GM12865 (cell line): ENCODE results near the gene RIN3.
A peak's percentile ranks its signal among the peaks of the same experiment; 100 is the strongest.
"Not testable (repeated sequence)": the region's sequence is repeated elsewhere in the genome, so short reads cannot be mapped to it uniquely, and the experiment has no call there.

Source experiments
- DNase-seq: peaks from one replicate; pipeline ENCODE4 v3.0.0; 2010; ENCODE audit warnings: low read depth
- H3K4me3 ChIP-seq: 2 replicates; pipeline ENCODE4 v1.5.1; 2011; ENCODE audit warnings: mild to moderate bottlenecking, low read depth, low read length, control low read depth
- CTCF ChIP-seq: IDR thresholded peaks from 2 replicates; pipeline ENCODE4 v1.5.1; 2011; ENCODE audit warnings: low read length, control low read depth, low read depth, inconsistent platforms; ENCODE audit not compliant: insufficient read depth; ENCODE audit errors: missing control alignments

The RIN3 gene

GRCh38 chr14:92633724-92634123, 120.1 kb downstream of the RIN3 start:
- no peak overlapping the region for H3K4me3 ChIP-seq
- no peak for TF ChIP-seq CTCF
- DNase-seq, result peak; percentile 53

GRCh38 chr14:92635031-92635430, 121.5 kb downstream of the RIN3 start:
- no peak for TF ChIP-seq CTCF
- no peak overlapping the region for H3K4me3 ChIP-seq
- DNase-seq, result no peak

GRCh38 chr14:92635896-92636295, 122.3 kb downstream of the RIN3 start:
- peak; percentile 44 for DNase-seq
- no peak for TF ChIP-seq CTCF
- H3K4me3 ChIP-seq, result no peak overlapping the region

- no peak for TF ChIP-seq CTCF
- H3K4me3 ChIP-seq, result no peak overlapping the region
- no peak for DNase-seq
Observed at GRCh38 chr14:92637228-92637627, 123.6 kb downstream of the RIN3 start.

- no peak for DNase-seq
- TF ChIP-seq CTCF, result no peak
- no peak overlapping the region for H3K4me3 ChIP-seq
Observed at GRCh38 chr14:92637864-92638263, 124.3 kb downstream of the RIN3 start.

- H3K4me3 ChIP-seq, result no peak overlapping the region
- no peak for DNase-seq
- TF ChIP-seq CTCF, result no peak
Observed at GRCh38 chr14:92638266-92638665, 124.7 kb downstream of the RIN3 start.

GRCh38 chr14:92638904-92639303, 125.3 kb downstream of the RIN3 start:
- no peak for DNase-seq
- no peak overlapping the region for H3K4me3 ChIP-seq
- TF ChIP-seq CTCF, result no peak

GRCh38 chr14:92639472-92640117, 126.0 kb downstream of the RIN3 start:
- not testable (repeated sequence) for H3K4me3 ChIP-seq, DNase-seq
